H9 (cell line): ENCODE measurements around the gene RSAD2. TPM values are rescaled to one million over a fixed set of nuclear protein-coding genes. Genes with fewer than 3 reads are reported as not detected.

Experiments used
- DNase-seq: peaks from one replicate; pipeline ENCODE4 v3.0.0-alpha.2; 2017
- H2AFZ ChIP-seq: one replicate; pipeline ENCODE4 v1.6.1; 2013; ENCODE audit warnings: mild to moderate bottlenecking, low read length, control low read depth, moderate library complexity
- H2AK5ac ChIP-seq: 2 replicates; pipeline ENCODE4 v1.6.1; 2013; ENCODE audit warnings: low read length, control low read depth, mixed read lengths; ENCODE audit not compliant: insufficient read length
- H2BK120ac ChIP-seq: one replicate; pipeline ENCODE4 v1.6.1; 2013; ENCODE audit warnings: low read depth, mild to moderate bottlenecking, low read length, control low read depth, inconsistent platforms; ENCODE audit not compliant: poor library complexity, severe bottlenecking
- H2BK12ac ChIP-seq: 2 replicates; pipeline ENCODE4 v1.6.1; 2013; ENCODE audit warnings: low read length, control low read depth, mixed read lengths, low read depth; ENCODE audit not compliant: insufficient read length
- H2BK15ac ChIP-seq: 2 replicates; pipeline ENCODE4 v1.6.1; 2013; ENCODE audit warnings: low read depth, low read length, control low read depth
- H2BK20ac ChIP-seq: one replicate; pipeline ENCODE4 v1.6.1; 2013; ENCODE audit warnings: low read depth, mild to moderate bottlenecking, low read length, control low read depth, inconsistent platforms; ENCODE audit not compliant: poor library complexity, severe bottlenecking
- H2BK5ac ChIP-seq: 2 replicates; pipeline ENCODE4 v1.6.1; 2013; ENCODE audit warnings: low read length, control low read depth, mixed read lengths; ENCODE audit not compliant: insufficient read length
- H3K14ac ChIP-seq: 2 replicates; pipeline ENCODE4 v1.6.1; 2013; ENCODE audit warnings: low read length, control low read depth; ENCODE audit not compliant: insufficient read depth
- H3K18ac ChIP-seq: 2 replicates; pipeline ENCODE4 v1.6.1; 2013; ENCODE audit warnings: low read depth, mild to moderate bottlenecking, mixed read lengths, low read length, control low read depth; ENCODE audit not compliant: insufficient read length
- H3K23ac ChIP-seq: 2 replicates; pipeline ENCODE4 v1.6.1; 2013; ENCODE audit warnings: low read length, control low read depth, mixed read lengths, low read depth; ENCODE audit not compliant: insufficient read length
- H3K23me2 ChIP-seq: 2 replicates; pipeline ENCODE4 v1.6.1; 2013; ENCODE audit warnings: low read depth, mild to moderate bottlenecking, mixed read lengths, low read length, control low read depth; ENCODE audit not compliant: insufficient read length, poor library complexity, severe bottlenecking
- H3K27ac ChIP-seq: 2 replicates; pipeline ENCODE4 v1.5.1; 2013; ENCODE audit warnings: low read length, control low read depth, mixed read lengths, low read depth; ENCODE audit not compliant: insufficient read length
- H3K27me3 ChIP-seq: 2 replicates; pipeline ENCODE4 v1.6.1; 2013; ENCODE audit warnings: low read length, control low read depth, inconsistent platforms; ENCODE audit not compliant: insufficient read depth
- H3K4ac ChIP-seq: 2 replicates; pipeline ENCODE4 v1.6.1; 2013; ENCODE audit warnings: low read depth, mild to moderate bottlenecking, control low read depth, inconsistent platforms, low read length, moderate library complexity
- H3K4me1 ChIP-seq: 2 replicates; pipeline ENCODE4 v1.6.1; 2013; ENCODE audit warnings: low read length, control low read depth, inconsistent platforms; ENCODE audit not compliant: insufficient read depth
- H3K4me2 ChIP-seq: 2 replicates; pipeline ENCODE4 v1.6.1; 2013; ENCODE audit warnings: low read length, control low read depth, mixed read lengths; ENCODE audit not compliant: insufficient read length, insufficient read depth
- H3K56ac ChIP-seq: 2 replicates; pipeline ENCODE4 v1.6.1; 2013; ENCODE audit warnings: low read depth, mild to moderate bottlenecking, mixed read lengths, low read length, control low read depth; ENCODE audit not compliant: insufficient read length
- H3K79me1 ChIP-seq: 2 replicates; pipeline ENCODE4 v1.6.1; 2013; ENCODE audit warnings: low read depth, mild to moderate bottlenecking, moderate library complexity, low read length, control low read depth, inconsistent platforms; ENCODE audit not compliant: insufficient read depth, poor library complexity, severe bottlenecking
- H3K79me2 ChIP-seq: 2 replicates; pipeline ENCODE4 v1.6.1; 2013; ENCODE audit warnings: low read length, control low read depth, inconsistent platforms; ENCODE audit not compliant: insufficient read depth
- H3K9ac ChIP-seq: 2 replicates; pipeline ENCODE4 v1.6.1; 2013; ENCODE audit warnings: low read length, control low read depth, mixed read lengths; ENCODE audit not compliant: insufficient read length; ENCODE audit errors: extremely low read depth
- H3K9me3 ChIP-seq: one replicate; pipeline ENCODE4 v1.6.1; 2013; ENCODE audit warnings: low read depth, low read length, inconsistent platforms; ENCODE audit not compliant: control insufficient read depth
- H3T11ph ChIP-seq: one replicate; pipeline ENCODE4 v1.6.1; 2013; ENCODE audit warnings: mild to moderate bottlenecking, low read length, control low read depth, inconsistent platforms
- H4K20me1 ChIP-seq: one replicate; pipeline ENCODE4 v1.6.1; 2013; ENCODE audit not compliant: control insufficient read depth, insufficient read length, insufficient read depth
- H4K5ac ChIP-seq: 2 replicates; pipeline ENCODE4 v1.6.1; 2013; ENCODE audit warnings: low read depth, mild to moderate bottlenecking, mixed read lengths, low read length, control low read depth; ENCODE audit not compliant: insufficient read length
- H4K8ac ChIP-seq: replicated peaks from 2 replicates; pipeline ENCODE4 v1.6.1; 2013; ENCODE audit warnings: low read length, control low read depth, mixed read lengths, low read depth; ENCODE audit not compliant: insufficient read length
- H4K91ac ChIP-seq: 2 replicates; pipeline ENCODE4 v1.6.1; 2013; ENCODE audit warnings: low read depth, mild to moderate bottlenecking, moderate library complexity, mixed read lengths, low read length, control low read depth; ENCODE audit not compliant: insufficient read length
- H3K27ac Mint-ChIP-seq, 3 experiments: 2 replicates in 2 of 3; 3 replicates in 1 of 3; pipeline ENCODE4 v1.8.0; 2020 to 2021; ENCODE audit warnings: mixed read lengths in 3 of 3, mild to moderate bottlenecking in 1 of 3, moderate library complexity in 1 of 3
- H3K27me3 Mint-ChIP-seq: 2 replicates; pipeline ENCODE4 v1.8.0; 2021; ENCODE audit warnings: low read depth, mild to moderate bottlenecking, moderate library complexity, mixed read lengths
- H3K36me3 Mint-ChIP-seq, 3 experiments: 2 replicates in 2 of 3; 3 replicates in 1 of 3; pipeline ENCODE4 v1.8.0; 2020 to 2021; ENCODE audit warnings: low read depth in 3 of 3, mixed read lengths in 3 of 3; ENCODE audit not compliant: insufficient read depth in 1 of 3
- H3K4me1 Mint-ChIP-seq, 2 experiments: 2 replicates each; pipeline ENCODE4 v1.8.0; 2020; ENCODE audit warnings: mixed read lengths in 2 of 2
- H3K4me3 Mint-ChIP-seq, 2 experiments: 2 replicates in 1 of 2; 3 replicates in 1 of 2; pipeline ENCODE4 v1.8.0; 2020 to 2021; ENCODE audit warnings: mild to moderate bottlenecking in 2 of 2, mixed read lengths in 2 of 2, moderate library complexity in 1 of 2
- H3K9me3 Mint-ChIP-seq, 2 experiments: 2 replicates in 1 of 2; 3 replicates in 1 of 2; pipeline ENCODE4 v1.8.0; 2020; ENCODE audit warnings: mild to moderate bottlenecking in 2 of 2, mixed read lengths in 2 of 2, moderate library complexity in 1 of 2
- WGBS: extraction: QIAGEN DNeasy Blood & Tissue Kit; methylation state at CpG from one replicate; pipeline ENCODE4 v1.1.7; 2013; ENCODE audit warnings: missing lambda C conversion rate, low lambda C conversion rate, mixed read lengths; ENCODE audit not compliant: insufficient read length; ENCODE audit errors: extremely low coverage; 5-methylcytosine and 5-hydroxymethylcytosine counted together
- total RNA-seq: library from RNA; stranded (reverse); gene quantifications from 2 replicates; pipeline ENCODE4 v1.2.1, GENCODE V29; 2021
- TF ChIP-seq, protein P1 (sequence below): fragments of 200-600 bp; sonication (generic); conservative IDR thresholded peaks from 3 replicates; pipeline ENCODE4 v1.8.0; 2021; ENCODE audit warnings: antibody characterized with exemption, mild to moderate bottlenecking

Gene RSAD2
- total RNA-seq, 1 experiment from 2014 or later: not detected

DNA sequence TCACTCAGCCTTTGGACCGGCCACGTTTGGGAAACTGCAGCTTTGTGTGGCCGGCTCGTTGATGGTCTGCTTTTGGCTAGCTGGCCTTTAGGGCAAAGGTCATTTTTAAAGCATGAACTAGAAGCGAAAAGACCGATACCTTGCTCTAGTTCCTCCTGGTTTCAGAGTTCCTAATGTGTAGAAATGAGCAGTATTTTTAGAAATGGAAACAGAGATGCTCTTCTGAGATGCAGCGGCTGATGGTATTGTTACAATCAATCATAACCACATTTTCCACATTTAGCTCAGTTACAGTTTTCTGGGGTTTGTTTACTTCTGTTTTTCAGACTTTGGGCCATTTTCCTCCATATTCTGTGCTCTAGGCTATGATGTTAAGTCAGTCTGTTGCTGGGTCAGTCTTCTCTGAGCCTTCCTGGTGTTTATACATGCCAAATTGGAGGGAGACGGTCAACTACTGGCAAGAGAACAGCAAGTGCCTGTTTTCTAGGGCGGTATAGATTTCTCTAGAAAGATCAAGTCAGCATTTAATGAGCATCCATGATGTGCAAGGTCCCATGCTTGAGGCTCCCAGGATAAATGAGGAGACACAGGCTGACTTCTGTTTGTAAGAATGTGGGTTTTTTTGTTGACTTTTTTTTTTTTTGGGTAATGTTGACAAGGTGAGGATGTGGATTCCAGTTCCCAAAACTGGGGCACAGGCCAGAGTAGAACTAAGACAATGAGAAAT is 67.7 kb downstream of the RSAD2 start:
- H3K36me3 Mint-ChIP-seq: peaks cover 17 to 24% (median 23%) of the 10 kb centered on the region in 3 experiments
- Histone ChIP-seq H2BK120ac (no peak overlapping the region), H2BK15ac (no peak overlapping the region), H3K79me2 (peaks cover 2% of the 10 kb centered on the region; the same call in 1 of the 2 replicates), H3K4ac (no peak overlapping the region), H4K91ac (no peak overlapping the region), H3K18ac (no peak overlapping the region), H2BK20ac (no peak overlapping the region), H3K9me3 (no peaks in the 10 kb centered on the region), H3K4me2 (no peak overlapping the region), H2BK5ac (no peak overlapping the region), H3K56ac (no peak overlapping the region), H3K14ac (no peak overlapping the region), H3T11ph (no peak overlapping the region), H4K5ac (no peak overlapping the region), H3K27ac (no peak overlapping the region), H3K9ac (no peak overlapping the region), H3K23ac (no peak overlapping the region), H2AK5ac (no peak overlapping the region), H3K27me3 (no peaks in the 10 kb centered on the region), H4K8ac (no peak overlapping the region), H2AFZ (no peak overlapping the region), H3K4me1 (peaks cover 4% of the 10 kb centered on the region; the same call in 1 of the 2 replicates), H4K20me1 (no peaks in the 10 kb centered on the region), H3K23me2 (peaks cover 3% of the 10 kb centered on the region), H3K79me1 (no peaks in the 10 kb centered on the region), H2BK12ac (no peak overlapping the region)
- no peak for DNase-seq
- TF ChIP-seq, protein P1, sequence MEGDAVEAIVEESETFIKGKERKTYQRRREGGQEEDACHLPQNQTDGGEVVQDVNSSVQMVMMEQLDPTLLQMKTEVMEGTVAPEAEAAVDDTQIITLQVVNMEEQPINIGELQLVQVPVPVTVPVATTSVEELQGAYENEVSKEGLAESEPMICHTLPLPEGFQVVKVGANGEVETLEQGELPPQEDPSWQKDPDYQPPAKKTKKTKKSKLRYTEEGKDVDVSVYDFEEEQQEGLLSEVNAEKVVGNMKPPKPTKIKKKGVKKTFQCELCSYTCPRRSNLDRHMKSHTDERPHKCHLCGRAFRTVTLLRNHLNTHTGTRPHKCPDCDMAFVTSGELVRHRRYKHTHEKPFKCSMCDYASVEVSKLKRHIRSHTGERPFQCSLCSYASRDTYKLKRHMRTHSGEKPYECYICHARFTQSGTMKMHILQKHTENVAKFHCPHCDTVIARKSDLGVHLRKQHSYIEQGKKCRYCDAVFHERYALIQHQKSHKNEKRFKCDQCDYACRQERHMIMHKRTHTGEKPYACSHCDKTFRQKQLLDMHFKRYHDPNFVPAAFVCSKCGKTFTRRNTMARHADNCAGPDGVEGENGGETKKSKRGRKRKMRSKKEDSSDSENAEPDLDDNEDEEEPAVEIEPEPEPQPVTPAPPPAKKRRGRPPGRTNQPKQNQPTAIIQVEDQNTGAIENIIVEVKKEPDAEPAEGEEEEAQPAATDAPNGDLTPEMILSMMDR: no peak
- no CpG with 5 or more reads among the region's 9 CpGs for WGBS
- H3K9me3 Mint-ChIP-seq: no peaks in the 10 kb centered on the region
- H3K4me1 Mint-ChIP-seq: peaks cover 8 to 17% of the 10 kb centered on the region in 2 experiments
- H3K27ac Mint-ChIP-seq: no peak overlapping the region
- no peaks in the 10 kb centered on the region; the same call in 1 of the 2 replicates for H3K27me3 Mint-ChIP-seq
- no peak overlapping the region for H3K4me3 Mint-ChIP-seq
